Measurements from ENCODE around the gene ADGRL3.
"Not testable (repeated sequence)": the region's sequence is repeated elsewhere in the genome, so short reads cannot be mapped to it uniquely, and the experiment has no call there.

ADGRL3 gene

DNA sequence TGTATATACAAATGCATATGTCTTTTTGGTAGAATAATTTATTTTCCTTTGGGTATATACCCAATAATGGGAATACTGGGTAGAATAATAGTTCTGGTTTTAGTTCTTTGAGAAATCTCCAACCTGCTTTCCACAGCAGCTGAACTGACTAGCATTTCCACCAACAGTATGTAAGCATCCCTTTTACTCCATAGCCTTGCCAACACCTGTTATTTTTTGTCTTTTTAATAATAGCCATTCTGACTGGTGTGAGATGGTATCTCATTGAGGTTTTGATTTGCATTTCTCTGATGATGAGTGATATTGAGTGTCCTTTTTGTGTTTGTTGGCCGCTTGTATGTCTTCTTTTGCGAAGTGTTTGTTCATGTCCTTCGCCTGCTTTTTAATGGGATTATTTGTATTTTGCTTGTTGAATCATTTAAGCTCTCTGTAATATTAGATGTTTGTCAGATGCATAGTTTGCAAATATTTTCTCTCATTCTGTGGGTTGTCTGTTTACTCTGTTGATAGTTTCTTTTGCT lies 309.7 kb downstream of the ADGRL3 start:
- DNase-seq, result not testable (repeated sequence)

DNA sequence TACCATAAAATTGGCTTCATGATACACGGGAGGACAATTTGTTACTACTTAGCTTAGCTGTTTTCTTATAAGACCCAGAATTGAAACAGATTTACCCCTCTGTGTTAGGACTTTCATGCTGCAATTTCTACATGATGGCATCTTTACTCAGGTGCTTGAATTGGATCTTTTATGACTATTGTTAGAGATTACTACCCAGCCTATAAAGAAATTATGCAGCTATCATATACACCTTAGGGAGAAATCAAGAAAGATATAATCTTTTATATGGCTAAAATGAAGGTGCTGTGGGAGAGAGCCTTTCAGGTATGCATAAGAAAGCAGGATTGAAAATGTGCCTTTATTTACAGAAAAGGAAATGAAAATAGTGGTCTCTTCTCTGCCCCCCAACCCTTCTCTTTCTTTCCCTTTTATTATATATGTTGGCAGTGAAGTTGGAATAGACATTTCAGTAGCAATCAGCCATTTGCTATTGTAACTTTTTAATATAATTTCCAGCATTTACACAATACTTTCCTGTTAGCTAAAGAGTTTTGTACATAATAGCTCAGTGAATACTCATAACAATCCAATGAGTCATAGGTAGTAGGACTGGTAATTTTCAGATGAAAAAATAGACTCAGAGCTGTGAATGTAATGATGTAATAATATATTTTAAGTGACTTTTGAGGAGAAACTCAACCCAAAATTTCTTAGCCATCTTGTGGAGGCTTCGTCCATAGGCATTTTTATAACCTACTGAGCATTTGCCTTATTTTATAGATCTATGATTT lies 311.8 kb downstream of the ADGRL3 start:
- no peak for DNase-seq

GRCh38 chr4:61514991-61515390 lies 314.9 kb downstream of the ADGRL3 start:
- DNase-seq, result no peak

- DNase-seq, result no peak
Observed at GRCh38 chr4:61517144-61517543, 317.0 kb downstream of the ADGRL3 start.

DNA sequence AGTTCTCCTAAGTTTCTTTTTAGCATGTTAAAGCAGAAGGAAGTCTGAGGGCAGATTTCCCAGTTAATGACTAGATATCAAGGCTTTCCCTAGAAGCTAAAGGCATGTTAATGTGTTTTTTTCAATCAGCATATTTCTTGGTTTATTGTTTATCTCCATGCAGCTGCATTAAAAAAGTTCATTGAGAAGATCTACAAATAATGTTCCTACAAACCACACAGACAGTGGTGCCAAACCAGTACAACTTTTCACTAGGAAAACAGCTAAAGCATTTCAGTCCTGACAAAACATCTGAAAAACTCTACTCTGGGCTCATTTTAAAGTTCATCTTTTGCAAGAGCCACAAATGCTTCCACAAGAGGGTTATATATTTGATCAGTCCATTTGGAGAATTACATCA lies 320.0 kb downstream of the ADGRL3 start:
- no peak for DNase-seq

- DNase-seq, result no peak
Observed at GRCh38 chr4:61520681-61521160, 320.6 kb downstream of the ADGRL3 start.

DNA sequence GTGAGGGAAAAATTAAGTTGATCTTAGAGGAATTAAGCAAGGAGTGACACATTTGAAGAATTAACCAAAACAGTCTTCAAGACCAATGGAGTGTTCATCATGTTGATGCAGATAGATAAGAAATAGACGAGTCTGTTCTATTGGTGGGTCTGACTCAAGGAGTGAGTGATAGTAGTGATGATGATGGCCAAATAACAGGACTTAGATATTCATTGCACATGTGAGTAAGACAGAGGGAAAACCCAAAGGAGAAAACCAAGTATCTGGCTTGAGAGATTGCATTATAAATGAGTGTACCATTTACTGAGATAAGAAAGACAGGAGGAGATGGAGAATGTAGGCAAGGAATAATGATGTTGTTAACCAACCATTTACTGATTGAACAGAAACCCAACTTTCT lies 321.3 kb downstream of the ADGRL3 start:
- DNase-seq, result no peak

GRCh38 chr4:61522312-61522711 lies 322.2 kb downstream of the ADGRL3 start:
- no peak for DNase-seq

- DNase-seq, result no peak
Observed at GRCh38 chr4:61527888-61528287, 327.8 kb downstream of the ADGRL3 start.

- DNase-seq, result no peak
Observed at GRCh38 chr4:61528595-61528994, 328.5 kb downstream of the ADGRL3 start.

DNA sequence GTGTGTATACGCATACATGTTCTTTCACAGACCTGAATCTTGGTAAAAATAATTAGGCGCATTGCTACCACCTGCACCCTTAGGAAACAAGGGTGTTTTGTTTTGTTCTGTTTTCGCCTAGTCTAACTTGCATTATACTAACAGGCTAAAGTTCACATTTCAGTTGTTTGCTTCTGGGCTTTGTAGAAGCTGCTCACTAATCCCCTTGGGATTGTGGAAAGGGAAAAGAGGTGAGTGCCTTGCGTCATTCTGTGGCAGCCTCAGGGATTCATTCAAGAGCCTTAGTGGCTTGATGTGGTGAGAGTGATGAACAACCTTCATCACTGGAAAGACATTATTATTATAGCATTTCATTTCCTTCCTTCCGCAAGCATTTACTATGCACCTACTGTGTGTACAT lies 331.1 kb downstream of the ADGRL3 start:
- no peak for DNase-seq

GRCh38 chr4:61532336-61533000 lies 332.3 kb downstream of the ADGRL3 start:
- no peak for DNase-seq

GRCh38 chr4:61533140-61533539 lies 333.0 kb downstream of the ADGRL3 start:
- no peak for DNase-seq

GRCh38 chr4:61540944-61541343 lies 340.8 kb downstream of the ADGRL3 start:
- no peak for DNase-seq

GRCh38 chr4:61541459-61541858 lies 341.3 kb downstream of the ADGRL3 start:
- DNase-seq, result no peak

GRCh38 chr4:61543976-61544375 lies 343.9 kb downstream of the ADGRL3 start:
- no peak for DNase-seq

DNA sequence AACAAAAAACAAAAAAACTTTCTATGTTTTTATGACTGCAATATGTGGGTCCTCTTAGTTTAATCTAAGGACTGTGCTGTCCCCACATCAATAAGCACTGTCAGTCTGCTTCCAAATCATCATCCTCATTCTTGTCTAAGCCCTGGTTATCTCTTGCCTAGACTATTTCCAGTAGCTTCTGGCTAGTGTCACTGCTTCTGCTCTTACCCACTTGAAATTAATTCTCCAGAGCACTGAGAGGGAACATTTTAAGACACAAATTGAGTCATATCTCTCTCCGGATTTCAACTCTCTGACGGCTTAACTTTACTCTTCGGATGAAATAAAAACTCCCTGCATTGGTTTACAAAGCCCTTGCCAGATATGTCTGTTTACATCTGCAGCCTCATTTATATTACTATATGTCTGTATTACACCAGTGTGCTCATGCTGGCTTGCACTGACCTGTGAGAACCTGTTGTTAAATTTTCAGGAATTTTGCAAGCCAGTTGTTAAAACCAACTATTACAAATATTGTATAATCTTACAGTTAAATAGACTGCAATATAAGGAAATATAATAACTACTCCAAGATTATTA lies 345.9 kb downstream of the ADGRL3 start:
- DNase-seq, result no peak

- no peak for DNase-seq
Observed at GRCh38 chr4:61549336-61549735, 349.2 kb downstream of the ADGRL3 start.

DNA sequence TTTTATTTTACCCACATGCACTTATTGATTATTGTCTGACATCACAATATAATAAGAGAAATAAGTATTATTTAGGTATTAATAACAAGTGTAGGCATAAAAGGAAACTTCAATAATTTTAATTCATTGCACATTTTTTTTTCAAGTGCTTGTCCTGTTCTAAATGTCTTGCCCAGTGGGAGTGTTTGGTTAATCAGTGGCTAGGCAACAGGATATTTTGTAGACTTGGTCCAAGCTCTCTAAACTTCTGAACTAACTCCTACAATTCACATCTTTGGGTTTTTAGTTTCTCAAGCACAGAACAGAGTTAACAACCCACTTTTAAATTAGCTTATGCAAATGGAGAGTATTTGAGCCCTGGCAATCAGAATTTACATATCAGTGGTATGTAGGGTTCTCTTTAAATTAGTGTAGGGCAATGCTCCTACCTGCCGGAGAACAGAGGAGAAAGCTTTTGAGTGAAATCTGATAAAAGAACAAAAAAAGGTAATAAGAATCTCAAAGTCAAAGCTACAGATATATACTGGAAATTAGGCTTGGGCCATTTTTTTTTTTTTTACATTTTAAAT lies 353.5 kb downstream of the ADGRL3 start:
- no peak for DNase-seq

DNA sequence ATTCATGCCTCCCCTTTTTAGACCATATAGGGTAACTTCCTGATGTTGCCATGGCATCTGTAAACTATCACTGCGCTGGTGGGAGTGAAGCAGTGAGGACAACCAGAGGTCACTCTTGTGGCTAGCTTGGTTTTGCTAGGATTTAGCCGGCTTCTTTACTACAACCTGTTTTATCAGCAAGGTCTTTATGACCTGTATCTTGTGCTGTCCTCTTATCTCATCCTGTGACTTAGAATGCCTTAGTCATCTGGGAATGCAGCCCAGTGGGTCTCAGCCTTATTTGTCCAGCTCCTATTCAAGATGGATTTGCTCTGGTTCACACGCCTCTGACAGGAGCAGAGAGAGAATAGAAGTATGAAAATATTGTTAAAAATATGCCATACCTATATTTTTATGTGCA lies 355.7 kb downstream of the ADGRL3 start:
- no peak for DNase-seq

DNA sequence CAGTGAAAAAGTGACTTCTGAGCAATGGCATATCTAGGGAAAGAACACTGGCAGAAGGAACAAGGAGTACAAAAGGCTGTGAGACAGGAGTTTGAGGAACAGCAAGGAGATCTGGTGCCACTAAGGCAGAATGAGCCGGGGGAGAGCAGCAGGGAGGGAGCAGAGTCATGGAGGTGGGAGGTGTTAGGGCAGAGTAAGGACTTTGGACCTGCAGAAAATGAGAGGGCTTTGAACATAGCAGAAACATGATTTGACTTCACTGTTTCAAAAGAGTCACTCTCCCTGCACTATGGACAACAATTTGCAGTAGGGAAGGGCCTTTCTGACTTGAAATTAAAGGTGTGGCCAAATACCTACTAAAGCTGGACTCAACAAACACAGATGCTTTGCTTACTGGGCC lies 356.2 kb downstream of the ADGRL3 start:
- no peak for DNase-seq

GRCh38 chr4:61559396-61559795 lies 359.3 kb downstream of the ADGRL3 start:
- DNase-seq, result no peak

- DNase-seq, result no peak
Observed at GRCh38 chr4:61561028-61561427, 360.9 kb downstream of the ADGRL3 start.

All from stimulated activated CD4-positive, alpha-beta T cell treated with anti-CD3 and anti-CD28 coated beads, Interleukin-4, amount 100 ng/mL, for 4 hours (primary cell).